Skin of body (tissue), 2 donors: ENCODE measurements around the gene RS1. TPM values are rescaled to one million over a fixed set of nuclear protein-coding genes. Genes with fewer than 3 reads are reported as not detected.
A peak's percentile ranks its signal among the peaks of the same experiment; 100 is the strongest.

ENCODE experiments used
- DNase-seq: peaks from one replicate; lab custom pipeline; 2025; lab: John Stamatoyannopoulos, UW
- total RNA-seq: library from RNA; depleted of rRNA; stranded (reverse); fragments of >200 nt; gene quantifications from one replicate; pipeline ENCODE4 v1.2.3, GENCODE V29; 2014

The RS1 gene
- total RNA-seq: not detected

GRCh38 chrX:18672008-18672407, at the start of gene RS1:
TSS of gene RS1 (minus strand) at chrX:18672108. CDS start at chrX:18672068, 40 bp downstream.
- no peak for DNase-seq

- no peak for DNase-seq
Observed at GRCh38 chrX:18719852-18720251, 47.9 kb upstream of the RS1 start.

- DNase-seq: no peak
Observed at GRCh38 chrX:18714910-18715309, 43.0 kb upstream of the RS1 start.

GRCh38 chrX:18709833-18710232, 37.9 kb upstream of the RS1 start:
- DNase-seq: no peak

GRCh38 chrX:18707426-18708049, 35.6 kb upstream of the RS1 start, which contains the start of gene PPEF1:
TSS of gene PPEF1 (plus strand) at chrX:18707645. CDS start at chrX:18707781, 136 bp downstream.
- DNase-seq: peak; percentile 44

GRCh38 chrX:18702362-18703195, 30.7 kb upstream of the RS1 start:
- no peak for DNase-seq

GRCh38 chrX:18701621-18702361, 29.9 kb upstream of the RS1 start:
- no peak for DNase-seq

- DNase-seq: no peak
Observed at GRCh38 chrX:18698737-18699650, 27.1 kb upstream of the RS1 start.

GRCh38 chrX:18696653-18697052, 24.7 kb upstream of the RS1 start:
- DNase-seq: no peak

GRCh38 chrX:18692541-18692940, 20.6 kb upstream of the RS1 start:
- DNase-seq: no peak

GRCh38 chrX:18691431-18691830, 19.5 kb upstream of the RS1 start:
- DNase-seq: no peak

- no peak for DNase-seq
Observed at GRCh38 chrX:18687856-18688495, 16.1 kb upstream of the RS1 start.

GRCh38 chrX:18682979-18683387, 11.1 kb upstream of the RS1 start:
- no peak for DNase-seq

- no peak for DNase-seq
Observed at GRCh38 chrX:18681996-18682395, 10.1 kb upstream of the RS1 start.

- no peak for DNase-seq
Observed at GRCh38 chrX:18677161-18677869, 5.4 kb upstream of the RS1 start.

GRCh38 chrX:18676470-18676869, 4.6 kb upstream of the RS1 start:
- no peak for DNase-seq

GRCh38 chrX:18676050-18676449, 4.1 kb upstream of the RS1 start:
- no peak for DNase-seq

- DNase-seq: peak; percentile 63
Observed at GRCh38 chrX:18674788-18675735, 3.2 kb upstream of the RS1 start.

GRCh38 chrX:18674417-18674787, 2.5 kb upstream of the RS1 start:
- no peak for DNase-seq
